Keratinocyte (primary cell): Measurements from ENCODE around the gene C13orf42. TPM values are rescaled to one million over a fixed set of nuclear protein-coding genes. Genes with fewer than 3 reads are reported as not detected.

Source experiments
- DNase-seq: peaks from one replicate; pipeline ENCODE4 v3.0.0-alpha.2; 2011; ENCODE audit warnings: low read depth, missing footprints, low spot score
- FAIRE-seq: peaks from 2 replicates; lab custom pipeline; 2011; peaks lifted over from hg19 to GRCh38; lab: Jason Lieb, UNC
- H2AFZ ChIP-seq: 2 replicates; pipeline ENCODE4 v1.6.0; 2012; ENCODE audit warnings: low read length, control low read depth, inconsistent platforms; ENCODE audit not compliant: control insufficient read depth
- H3K27ac ChIP-seq: 2 replicates; pipeline ENCODE4 v1.5.1; 2011; ENCODE audit warnings: low read length; ENCODE audit not compliant: control insufficient read depth, insufficient read depth
- H3K27me3 ChIP-seq: 3 replicates; pipeline ENCODE4 v1.6.0; 2011; ENCODE audit warnings: low read length; ENCODE audit not compliant: control insufficient read depth, insufficient read depth; ENCODE audit errors: extremely low read depth
- H3K36me3 ChIP-seq, 2 experiments: 2 replicates in 1 of 2; 3 replicates in 1 of 2; pipeline ENCODE4 v1.5.1; 2011; ENCODE audit warnings: low read length in 2 of 2, mild to moderate bottlenecking in 1 of 2; ENCODE audit not compliant: control insufficient read depth in 2 of 2, insufficient read depth in 2 of 2; ENCODE audit errors: extremely low read depth in 1 of 2
- H3K4me1 ChIP-seq: 3 replicates; pipeline ENCODE4 v1.5.1; 2011; ENCODE audit warnings: low read length; ENCODE audit not compliant: control insufficient read depth, insufficient read depth; ENCODE audit errors: extremely low read depth
- H3K4me2 ChIP-seq: 3 replicates; pipeline ENCODE4 v1.6.0; 2011; ENCODE audit warnings: low read depth, low read length; ENCODE audit not compliant: control insufficient read depth, insufficient read depth; ENCODE audit errors: extremely low read depth
- H3K4me3 ChIP-seq, 3 experiments: fragments of 200-600 bp in 1 of 3; sonication (generic) in 1 of 3; 2 replicates in 2 of 3; 3 replicates in 1 of 3; pipeline ENCODE4 v1.5.1; 2011 to 2016; ENCODE audit warnings: low read length in 3 of 3, mild to moderate bottlenecking in 3 of 3, control low read depth in 2 of 3, inconsistent platforms in 1 of 3, low read depth in 1 of 3, mixed read lengths in 1 of 3, mixed run types in 1 of 3, moderate library complexity in 1 of 3; ENCODE audit not compliant: control insufficient read depth in 2 of 3, insufficient read depth in 2 of 3; ENCODE audit errors: extremely low read depth in 1 of 3
- H3K79me2 ChIP-seq: 2 replicates; pipeline ENCODE4 v1.6.0; 2012; ENCODE audit warnings: low read length; ENCODE audit not compliant: control insufficient read depth, insufficient read depth
- H3K9ac ChIP-seq: 3 replicates; pipeline ENCODE4 v1.6.0; 2011; ENCODE audit warnings: low read length; ENCODE audit not compliant: control insufficient read depth, insufficient read depth; ENCODE audit errors: extremely low read depth
- H3K9me1 ChIP-seq: 3 replicates; pipeline ENCODE4 v1.6.0; 2011; ENCODE audit warnings: low read length; ENCODE audit not compliant: control insufficient read depth, insufficient read depth; ENCODE audit errors: extremely low read depth
- H3K9me3 ChIP-seq: 2 replicates; pipeline ENCODE4 v1.5.1; 2012; ENCODE audit warnings: low read depth, low read length; ENCODE audit not compliant: control insufficient read depth
- H4K20me1 ChIP-seq: 3 replicates; pipeline ENCODE4 v1.6.0; 2011; ENCODE audit warnings: low read length; ENCODE audit not compliant: control insufficient read depth, insufficient read depth; ENCODE audit errors: extremely low read depth
- EZH2 ChIP-seq: IDR thresholded peaks from one replicate; pipeline ENCODE4 v1.6.1; 2012; ENCODE audit warnings: inconsistent platforms, mild to moderate bottlenecking, low read length, moderate library complexity
- dilution Hi-C: fragments of 300-500 bp; cut with MboI; formaldehyde crosslinking; loops from one replicate; pipeline ENCODE4 v1.7.0; 2020; ENCODE audit warnings: low sequenced_read_pairs; ENCODE audit not compliant: extremely low pct_ligation_motif_present
- polyA plus RNA-seq, 5 experiments: library from polyadenylated mRNA; depleted of rRNA in 3 of 5; stranded (reverse) in 3 of 5; stranded (forward) in 1 of 5; unstranded in 1 of 5; fragments of >200 nt; gene quantifications; 1 replicate in 1 of 5; 2 replicates in 3 of 5; 3 replicates in 1 of 5; pipeline versions ENCODE4 v1.2.1 to v1.2.3, GENCODE V29; 2011 to 2012; ENCODE audit warnings: missing spikeins in 2 of 5, low read depth in 1 of 5, low replicate concordance in 1 of 5
- TF ChIP-seq, protein P1 (sequence below), 3 experiments: IDR thresholded peaks in 1 of 3; conservative IDR thresholded peaks in 1 of 3; optimal IDR thresholded peaks in 1 of 3; 2 replicates in 2 of 3; 3 replicates in 1 of 3; pipeline versions ENCODE3 to v1.5.1; 2011; ENCODE audit warnings: low read length in 3 of 3, mild to moderate bottlenecking in 3 of 3, moderate library complexity in 2 of 3, control low read depth in 1 of 3, inconsistent platforms in 1 of 3; ENCODE audit not compliant: insufficient read depth in 2 of 3; ENCODE audit errors: extremely low read depth in 1 of 3

Gene C13orf42
- polyA plus RNA-seq, 1 donor (not counting 4 experiments of a cell fraction or from before 2014, with no cell fraction given) = not detected

DNA sequence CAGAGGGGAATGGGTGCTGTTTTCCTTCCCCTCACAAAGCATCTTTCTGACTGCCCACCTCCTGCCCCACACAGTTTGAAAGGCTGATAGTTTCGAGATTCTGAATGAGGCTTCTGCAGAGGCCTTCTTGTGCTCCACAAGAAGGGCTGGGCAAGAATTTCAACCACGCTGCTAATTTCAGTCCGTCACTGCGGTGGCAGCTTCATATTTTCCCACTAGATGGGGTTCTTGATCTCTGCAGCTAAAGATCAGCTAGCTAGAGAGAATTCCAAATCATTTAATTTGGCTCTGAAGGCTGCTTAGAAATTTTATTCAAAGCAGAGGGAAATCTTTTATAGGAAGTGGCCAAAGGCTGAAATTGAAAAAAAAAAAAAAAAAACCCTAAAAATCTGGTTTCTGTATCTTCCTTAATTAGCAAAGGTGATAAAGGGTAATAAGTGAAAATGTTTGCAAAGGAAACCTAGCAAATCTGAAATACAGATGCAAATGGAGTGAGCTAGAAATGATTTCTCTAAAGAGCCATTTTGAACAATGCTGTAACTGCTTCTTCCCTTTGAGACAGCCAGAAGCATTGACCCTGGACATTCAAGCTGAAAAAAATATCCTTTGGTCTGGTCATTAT, 38.0 kb upstream of the C13orf42 start:
- H4K20me1 ChIP-seq = no peaks in the 10 kb centered on the region
- no peaks in the 10 kb centered on the region for H3K36me3 ChIP-seq
- H3K9me1 ChIP-seq = no peaks in the 10 kb centered on the region
- no peak overlapping the region for H3K27ac ChIP-seq
- H3K4me1 ChIP-seq = no peaks in the 10 kb centered on the region
- FAIRE-seq (no peak), DNase-seq (no peak)
- no peak overlapping the region for H2AFZ ChIP-seq
- H3K4me3 ChIP-seq = no peak overlapping the region
- TF ChIP-seq EZH2 = no peak
- TF ChIP-seq, protein P1, sequence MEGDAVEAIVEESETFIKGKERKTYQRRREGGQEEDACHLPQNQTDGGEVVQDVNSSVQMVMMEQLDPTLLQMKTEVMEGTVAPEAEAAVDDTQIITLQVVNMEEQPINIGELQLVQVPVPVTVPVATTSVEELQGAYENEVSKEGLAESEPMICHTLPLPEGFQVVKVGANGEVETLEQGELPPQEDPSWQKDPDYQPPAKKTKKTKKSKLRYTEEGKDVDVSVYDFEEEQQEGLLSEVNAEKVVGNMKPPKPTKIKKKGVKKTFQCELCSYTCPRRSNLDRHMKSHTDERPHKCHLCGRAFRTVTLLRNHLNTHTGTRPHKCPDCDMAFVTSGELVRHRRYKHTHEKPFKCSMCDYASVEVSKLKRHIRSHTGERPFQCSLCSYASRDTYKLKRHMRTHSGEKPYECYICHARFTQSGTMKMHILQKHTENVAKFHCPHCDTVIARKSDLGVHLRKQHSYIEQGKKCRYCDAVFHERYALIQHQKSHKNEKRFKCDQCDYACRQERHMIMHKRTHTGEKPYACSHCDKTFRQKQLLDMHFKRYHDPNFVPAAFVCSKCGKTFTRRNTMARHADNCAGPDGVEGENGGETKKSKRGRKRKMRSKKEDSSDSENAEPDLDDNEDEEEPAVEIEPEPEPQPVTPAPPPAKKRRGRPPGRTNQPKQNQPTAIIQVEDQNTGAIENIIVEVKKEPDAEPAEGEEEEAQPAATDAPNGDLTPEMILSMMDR (optimal IDR thresholded peaks at IDR 0.05 in 1 of 3, IDR thresholded peaks at IDR 0.05 in 1 of 3, conservative IDR thresholded peaks at IDR 0.05 in 1 of 3; ENCODE audit: extremely low read depth in 1 of 3, insufficient read depth in 2 of 3, low read length in 3 of 3) = peak; percentile 46 to 57 (median 54)
- no peaks in the 10 kb centered on the region for H3K9me3 ChIP-seq
- H3K4me2 ChIP-seq = no peak overlapping the region
- H3K27me3 ChIP-seq = no peaks in the 10 kb centered on the region
- no peak overlapping the region for H3K9ac ChIP-seq
- no peaks in the 10 kb centered on the region for H3K79me2 ChIP-seq
- dilution Hi-C loops = no loop called here

DNA sequence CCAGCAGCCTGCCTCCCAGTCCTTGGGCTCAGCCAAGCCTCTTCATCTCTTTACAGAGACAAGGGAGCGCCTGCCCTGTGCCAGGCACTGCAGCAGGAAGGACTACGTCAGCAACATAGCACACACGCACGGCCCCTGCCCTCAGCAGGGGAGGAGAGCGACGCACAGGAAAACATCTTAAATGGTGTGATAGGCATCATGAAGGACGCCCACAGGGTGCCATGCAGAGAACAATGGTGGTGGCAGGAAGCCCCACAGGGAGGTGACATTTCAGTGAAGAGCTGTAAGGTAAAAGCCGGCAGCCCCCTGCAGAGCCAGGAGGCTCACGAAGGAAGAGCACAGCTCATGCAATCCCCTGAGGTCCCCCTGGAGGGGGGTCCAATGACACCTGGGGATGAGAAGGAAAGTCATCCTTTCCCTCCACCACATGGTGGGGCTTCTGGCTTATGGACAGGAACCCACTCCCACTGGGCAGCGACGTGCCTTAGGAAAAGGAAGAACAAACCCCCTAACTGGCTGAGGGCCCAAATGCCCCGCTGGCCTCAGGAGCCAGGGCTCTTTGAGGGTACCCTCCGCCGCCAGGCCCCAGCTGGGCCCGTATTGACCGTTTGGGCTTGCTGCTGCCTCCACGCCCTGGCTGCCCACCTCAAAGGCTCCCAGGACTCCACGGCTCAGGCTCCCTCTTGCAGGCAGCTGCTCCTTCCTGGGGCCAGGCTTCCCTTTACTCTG, 37.3 kb upstream of the C13orf42 start:
- no peak for FAIRE-seq
- Histone ChIP-seq H3K9me1 (no peaks in the 10 kb centered on the region), H2AFZ (no peak overlapping the region), H3K79me2 (no peaks in the 10 kb centered on the region), H3K4me3 (no peak overlapping the region), H3K9me3 (no peaks in the 10 kb centered on the region), H3K27me3 (no peaks in the 10 kb centered on the region), H3K9ac (no peak overlapping the region), H3K27ac (no peak overlapping the region), H3K4me1 (no peaks in the 10 kb centered on the region), H4K20me1 (no peaks in the 10 kb centered on the region), H3K36me3 (no peaks in the 10 kb centered on the region), H3K4me2 (no peak overlapping the region)
- dilution Hi-C loops = no loop called here
- TF ChIP-seq EZH2 = no peak
- TF ChIP-seq, protein P1 (optimal IDR thresholded peaks at IDR 0.05 in 1 of 3, IDR thresholded peaks at IDR 0.05 in 1 of 3, conservative IDR thresholded peaks at IDR 0.05 in 1 of 3; ENCODE audit: extremely low read depth in 1 of 3, insufficient read depth in 2 of 3, low read length in 3 of 3) = no peak
- no peak for DNase-seq
